ENCODE results near the gene HRH1. TPM values are rescaled to one million over a fixed set of nuclear protein-coding genes. Genes with fewer than 3 reads are reported as not detected.
"Not testable (repeated sequence)": the region's sequence is repeated elsewhere in the genome, so short reads cannot be mapped to it uniquely, and the experiment has no call there.

HRH1 gene
- total RNA-seq, 1 donor from 2014 or later, result 9.6 TPM

DNA sequence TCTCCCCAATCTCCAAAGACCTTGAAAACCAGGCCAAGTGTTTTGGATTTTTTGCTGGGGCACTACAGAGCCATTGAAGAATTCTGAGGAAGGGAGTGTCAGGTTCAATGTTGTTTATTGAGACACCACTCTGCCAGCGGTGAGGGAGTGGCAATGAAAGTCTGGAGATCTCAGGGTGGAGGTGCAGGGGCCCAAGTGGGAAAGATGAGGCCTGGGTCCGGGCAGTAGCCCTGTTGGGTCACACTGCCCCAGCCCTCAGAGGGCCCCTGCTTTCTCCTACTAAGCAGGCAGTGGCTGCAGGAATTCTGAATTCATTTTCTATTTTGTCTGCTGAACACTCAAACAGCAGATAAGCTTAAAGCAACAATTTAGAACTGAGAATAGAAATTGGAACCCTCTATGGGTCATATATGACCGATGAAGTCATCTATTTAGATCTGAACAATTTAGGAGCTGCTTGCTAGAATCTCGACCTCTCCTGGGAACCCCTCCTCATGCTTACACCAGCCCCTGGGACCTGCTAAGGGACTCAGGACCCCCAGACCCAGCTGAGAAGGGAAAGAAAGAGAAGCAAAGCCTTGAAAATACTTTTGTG, 17.9 kb downstream of the HRH1 start:
- no peak for DNase-seq

DNA sequence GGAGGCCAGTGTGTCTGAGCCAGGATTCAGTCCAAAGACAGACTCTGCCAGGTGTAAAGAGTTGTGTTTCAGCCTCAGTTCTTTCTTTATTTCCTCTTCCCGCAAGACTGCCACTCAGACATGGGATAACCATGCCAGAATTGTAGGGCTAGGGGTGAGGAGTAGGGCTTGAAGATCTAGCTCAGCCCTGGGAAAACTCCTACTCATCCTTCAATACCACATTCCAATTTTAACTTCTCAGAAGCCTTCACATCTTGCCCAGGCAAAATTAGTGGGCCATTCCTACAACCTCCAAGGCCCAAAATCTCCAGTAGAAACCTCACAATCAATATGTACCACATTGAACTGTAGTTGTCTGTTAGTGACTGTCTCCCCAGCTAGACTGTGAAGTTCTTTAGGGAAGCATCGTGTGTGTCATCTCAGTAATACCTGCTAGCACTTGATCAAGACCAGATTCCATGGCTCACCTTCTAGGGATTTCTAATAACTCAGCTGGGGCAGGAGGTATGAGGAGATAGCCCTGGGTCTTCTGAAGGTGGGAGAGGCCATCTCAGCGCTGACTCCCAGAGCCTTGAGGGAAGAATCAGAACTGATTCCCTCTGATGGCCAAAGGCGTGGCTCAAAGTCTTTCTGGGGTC, 19.7 kb downstream of the HRH1 start:
- DNase-seq, result no peak

DNA sequence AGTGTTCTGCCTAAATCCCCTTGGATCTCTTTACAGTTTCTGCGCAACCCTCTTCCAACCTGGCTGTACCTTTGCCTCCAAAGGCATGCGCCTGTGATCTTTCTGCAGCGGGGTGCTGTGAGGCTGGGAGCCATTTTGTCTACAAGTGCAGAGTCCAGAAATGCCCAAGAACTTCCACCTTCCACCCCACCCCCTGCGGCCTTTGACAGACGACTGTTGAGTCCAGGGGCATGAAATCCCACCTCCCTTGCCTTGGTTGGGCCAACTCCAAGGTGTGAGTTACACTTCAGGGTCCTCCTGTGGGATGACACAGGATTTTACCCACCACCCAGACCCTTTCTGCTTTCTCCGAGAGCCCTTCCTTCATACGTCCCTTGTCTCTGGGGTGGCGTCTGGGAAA, 24.1 kb downstream of the HRH1 start:
- DNase-seq, result no peak

DNA sequence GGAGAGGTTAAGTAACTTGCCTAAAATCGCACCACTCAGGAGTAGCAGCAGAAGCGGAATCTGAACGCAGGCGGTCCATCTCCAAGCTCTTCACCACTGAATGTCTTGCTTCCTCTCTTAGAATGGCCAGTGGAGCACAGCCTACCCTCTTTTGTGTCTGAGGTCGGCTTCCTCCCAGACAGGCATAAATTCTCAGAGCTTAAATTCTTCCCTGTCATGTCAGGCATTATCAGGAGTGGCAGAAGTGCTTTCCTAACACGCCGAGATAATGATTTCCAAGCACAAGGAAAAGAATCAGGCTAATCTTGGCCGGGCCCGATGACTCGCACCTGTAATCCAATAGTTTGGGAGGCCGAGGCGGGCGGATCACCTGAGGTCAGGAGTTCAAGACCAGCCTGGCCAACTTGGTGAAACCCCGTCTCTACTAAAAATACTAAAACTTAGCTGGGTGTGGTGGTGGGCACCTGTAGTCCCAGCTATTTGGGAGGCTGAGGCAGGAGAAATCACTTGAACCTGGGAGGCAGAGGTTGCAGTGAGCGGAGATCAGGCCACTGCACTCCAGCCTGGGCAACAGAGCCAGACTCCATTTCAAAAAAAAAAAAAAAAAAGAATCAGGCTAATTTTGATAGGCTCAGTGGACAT, 30.2 kb downstream of the HRH1 start:
- DNase-seq, result not testable (repeated sequence)

DNA sequence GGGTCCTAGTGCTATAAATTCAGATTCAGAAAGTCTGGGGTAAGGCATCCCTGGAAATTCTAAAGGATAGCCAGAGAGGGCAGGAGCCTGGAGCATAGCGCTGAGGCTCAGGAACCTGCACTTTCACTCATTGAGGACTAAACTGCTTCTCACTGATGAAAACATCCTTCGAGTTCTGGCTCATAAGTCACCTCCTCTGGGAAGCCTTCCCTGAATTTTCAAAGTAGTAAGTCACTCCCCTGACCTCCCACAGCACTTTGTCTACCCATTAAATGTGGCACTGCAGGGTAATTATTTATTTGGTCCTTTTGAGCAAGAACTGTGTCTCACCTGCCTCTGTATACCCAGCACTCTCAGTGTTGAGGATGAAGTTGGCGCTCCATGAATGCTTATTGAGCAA, 30.9 kb downstream of the HRH1 start:
- DNase-seq, result no peak

DNA sequence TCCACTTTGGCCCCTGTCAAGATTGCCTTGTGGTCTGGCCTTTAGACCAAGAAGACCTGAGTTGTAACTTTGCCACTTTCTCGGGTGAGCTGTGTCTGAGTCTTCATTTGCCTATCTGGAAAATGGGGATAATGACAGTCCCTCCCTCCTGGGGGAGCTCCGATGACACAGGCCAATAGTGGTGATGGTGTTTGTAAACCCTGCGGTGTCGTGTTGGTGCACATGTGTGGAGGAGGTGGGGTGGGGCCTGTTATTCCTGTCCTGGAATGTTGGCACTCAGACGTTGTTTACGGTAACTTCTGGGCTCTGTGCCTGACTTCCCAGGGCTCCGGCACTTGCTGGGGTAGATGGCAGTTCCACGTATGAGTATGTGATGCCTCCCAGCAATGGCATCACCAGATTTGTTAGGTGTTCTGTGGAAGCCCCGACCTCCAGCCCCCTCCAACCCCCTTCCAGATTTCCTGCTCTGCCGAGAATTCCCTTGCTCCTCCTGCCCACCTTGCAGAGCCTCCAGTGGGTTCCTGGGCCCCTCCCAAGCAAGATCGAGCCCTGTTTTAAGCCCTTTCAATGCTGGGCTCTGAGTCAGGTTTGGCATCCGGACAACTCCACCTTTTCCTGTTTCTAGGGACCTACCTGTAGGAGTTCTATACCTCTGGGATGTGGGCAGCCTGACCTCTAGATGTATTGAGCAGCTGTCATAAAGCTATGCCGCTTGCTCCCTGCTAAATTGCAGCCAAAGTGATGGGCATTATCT, 31.4 kb downstream of the HRH1 start:
- DNase-seq, result peak; percentile 85

DNA sequence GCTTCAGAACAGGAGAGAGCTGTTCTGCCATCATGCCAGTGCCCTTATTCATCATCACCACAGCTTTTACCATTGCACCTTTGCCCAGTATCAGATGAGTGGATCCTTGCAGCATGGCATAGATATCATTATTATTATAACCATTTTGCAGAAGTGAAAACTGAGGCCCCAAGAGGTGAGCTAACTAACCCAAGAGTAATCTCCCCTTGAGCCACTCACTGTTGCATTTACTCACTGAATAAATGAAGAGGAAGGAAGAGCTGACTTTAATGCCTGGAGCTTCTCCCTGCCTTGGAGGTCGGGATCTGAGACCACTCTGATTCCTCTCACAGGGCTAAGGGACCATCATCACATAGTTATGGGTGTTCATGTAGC, 32.0 kb downstream of the HRH1 start:
- DNase-seq, result no peak

DNA sequence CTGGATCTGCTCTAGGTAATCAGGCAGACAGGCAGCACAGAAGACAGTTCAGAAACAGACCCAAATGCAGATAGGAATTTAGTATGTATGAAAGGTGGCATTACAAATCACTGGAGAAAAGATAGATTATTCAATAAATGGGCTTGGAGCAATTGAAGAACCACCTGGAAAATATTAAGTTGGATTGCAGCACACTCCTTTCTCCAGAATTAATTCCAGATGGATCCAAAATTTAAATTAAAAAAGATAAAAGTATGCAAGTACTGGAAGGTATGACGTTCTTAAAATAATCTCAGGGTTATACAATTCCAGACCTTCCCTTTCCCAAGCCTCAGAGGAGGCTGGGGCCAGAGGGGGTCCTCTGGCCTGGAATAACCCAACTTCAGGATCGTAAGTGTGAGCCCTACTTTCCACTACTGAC, 32.5 kb downstream of the HRH1 start:
- DNase-seq, result peak; percentile 58

DNA sequence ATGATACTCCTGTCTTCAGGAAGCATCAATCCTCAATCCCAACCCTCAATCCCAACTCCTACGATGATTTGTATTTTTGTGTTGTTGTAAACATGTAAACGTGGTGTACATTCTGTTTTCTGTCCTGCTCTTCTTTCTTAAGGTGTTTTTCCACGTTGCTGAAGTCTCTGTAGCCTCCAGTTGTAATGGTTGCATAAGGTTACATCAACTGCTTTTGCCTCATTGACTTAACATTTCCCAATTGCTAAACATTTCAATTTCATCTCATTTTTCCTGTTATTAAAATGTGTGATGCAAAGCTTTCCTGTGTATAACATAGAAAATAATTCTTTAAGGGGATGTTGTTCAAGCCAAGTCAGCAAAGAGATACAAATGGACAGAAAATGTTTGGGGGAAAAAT, 33.4 kb downstream of the HRH1 start:
- DNase-seq, result no peak

DNA sequence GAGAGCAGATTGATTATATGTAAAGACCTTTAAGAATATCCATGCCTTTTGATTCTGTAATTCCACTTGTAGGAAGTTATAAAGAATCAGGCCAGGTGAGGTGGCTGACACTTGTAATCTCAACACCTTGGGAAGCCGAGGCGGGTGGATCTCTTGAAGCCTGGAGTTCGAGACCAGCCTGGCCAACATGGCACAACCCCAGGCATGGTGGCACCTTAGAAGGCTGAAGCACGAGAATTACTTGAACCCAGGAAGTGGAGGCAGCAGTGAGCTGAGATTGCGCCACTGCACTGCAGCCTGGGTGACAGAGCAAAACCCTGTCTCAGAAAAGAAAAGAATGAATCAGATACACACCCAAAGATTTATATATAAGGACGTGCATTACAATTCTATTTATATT, 33.9 kb downstream of the HRH1 start:
- DNase-seq, result no peak

DNA sequence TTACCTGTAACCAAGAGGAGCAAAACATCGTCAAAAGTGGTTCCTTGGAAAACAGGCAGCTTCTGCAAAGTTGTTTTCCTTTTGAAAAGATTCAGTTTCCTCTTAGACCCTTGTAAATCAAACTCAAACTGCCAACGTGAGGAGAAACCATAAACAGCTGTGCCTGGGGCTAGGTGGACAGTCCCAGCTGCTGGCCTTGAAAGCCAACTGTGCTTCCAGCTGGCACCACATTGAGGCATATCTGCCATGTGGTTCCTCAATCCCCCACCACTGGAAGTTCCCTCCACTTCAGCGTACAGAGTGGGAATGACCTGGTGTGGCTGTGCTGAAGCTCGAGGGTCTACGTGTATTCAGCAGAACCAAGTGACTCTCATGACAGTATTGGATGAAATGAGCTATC, 40.9 kb downstream of the HRH1 start:
- DNase-seq, result peak; percentile 86

DNA sequence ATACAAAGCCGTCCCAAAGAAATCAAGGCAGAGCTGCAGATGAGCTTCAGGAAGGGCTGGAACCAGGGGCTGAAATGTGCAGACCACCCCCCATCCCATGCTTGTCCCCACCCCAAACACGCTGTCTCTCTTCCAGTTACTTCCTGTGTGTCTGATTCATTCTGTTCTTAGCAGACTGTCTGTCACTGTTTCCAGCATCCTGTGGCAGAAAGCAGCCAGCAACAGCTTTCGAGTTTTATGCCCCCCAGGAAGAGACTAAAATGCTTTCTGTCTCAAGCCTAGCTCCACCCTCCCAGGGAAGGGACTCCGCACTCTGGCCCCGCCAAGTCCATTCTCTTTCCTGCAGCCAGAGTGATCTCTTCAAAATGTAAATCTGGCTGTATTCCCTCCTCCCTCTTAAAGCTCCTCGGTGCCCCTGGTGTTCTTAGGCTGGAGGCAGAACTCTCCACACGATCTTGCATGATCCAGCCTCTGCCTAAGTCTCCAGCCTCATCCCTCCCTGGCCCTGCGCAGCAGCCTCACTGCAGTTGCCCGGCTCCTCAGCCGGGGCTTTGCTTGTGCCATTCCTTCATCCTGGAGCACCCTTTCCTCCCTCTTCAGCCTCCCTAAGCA, 41.5 kb downstream of the HRH1 start:
- DNase-seq, result peak; percentile 37

DNA sequence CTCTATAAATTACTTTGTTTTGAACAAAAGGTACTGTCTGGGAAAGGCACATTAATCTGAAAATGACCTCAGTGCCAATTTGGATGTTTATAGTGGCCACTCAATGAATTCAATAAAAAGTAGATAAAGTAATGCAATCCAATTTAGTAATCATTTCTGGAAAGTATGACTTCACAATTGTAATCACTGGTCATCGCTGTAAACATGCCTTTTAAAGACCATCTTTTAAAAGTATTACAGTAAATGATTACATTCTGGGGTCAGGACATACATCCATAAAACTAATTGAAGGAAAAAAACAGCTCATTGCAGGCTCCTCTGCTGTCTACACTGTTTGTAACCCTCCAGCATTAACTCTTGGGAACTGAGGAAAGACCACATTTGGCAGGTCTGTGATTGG, 43.2 kb downstream of the HRH1 start:
- DNase-seq, result no peak

DNA sequence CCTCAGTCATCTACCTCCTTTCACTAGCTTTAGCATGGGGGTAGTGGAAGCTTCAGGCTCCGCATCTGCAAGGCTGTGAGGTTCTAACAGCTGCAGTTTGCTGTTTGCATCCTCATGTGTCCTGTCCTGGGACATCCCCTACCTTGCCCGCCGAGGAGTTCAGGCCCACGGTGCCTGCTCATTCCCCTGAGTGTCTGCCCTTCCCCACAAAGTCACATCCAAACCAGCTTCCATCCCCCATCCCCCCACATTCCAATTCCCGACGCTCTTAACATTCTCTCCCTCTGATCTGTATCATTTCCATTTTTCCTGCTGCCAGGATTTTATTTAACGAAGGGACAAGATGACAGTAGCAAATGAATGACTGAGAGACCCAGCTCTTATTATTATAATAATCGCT, 43.8 kb downstream of the HRH1 start:
- DNase-seq, result no peak

DNA sequence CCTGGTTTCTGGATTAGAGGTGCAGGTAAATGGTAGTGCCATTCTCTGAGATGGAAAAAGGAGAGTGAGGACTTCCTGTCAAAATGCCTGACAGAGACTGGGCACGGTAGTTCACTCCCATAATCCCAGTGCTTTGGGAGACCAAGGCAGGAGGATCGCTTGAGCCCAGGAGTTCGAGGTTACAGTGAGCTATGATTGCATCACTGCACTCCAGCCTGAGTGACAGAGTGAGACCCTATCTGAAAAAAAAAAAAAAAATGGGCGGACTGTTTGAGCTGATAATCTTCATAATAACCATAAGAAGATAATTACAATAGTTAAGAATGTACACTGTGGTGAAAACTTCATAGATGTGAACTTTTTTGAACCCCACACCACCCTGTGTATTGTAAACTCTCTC, 44.2 kb downstream of the HRH1 start:
- DNase-seq, result no peak

DNA sequence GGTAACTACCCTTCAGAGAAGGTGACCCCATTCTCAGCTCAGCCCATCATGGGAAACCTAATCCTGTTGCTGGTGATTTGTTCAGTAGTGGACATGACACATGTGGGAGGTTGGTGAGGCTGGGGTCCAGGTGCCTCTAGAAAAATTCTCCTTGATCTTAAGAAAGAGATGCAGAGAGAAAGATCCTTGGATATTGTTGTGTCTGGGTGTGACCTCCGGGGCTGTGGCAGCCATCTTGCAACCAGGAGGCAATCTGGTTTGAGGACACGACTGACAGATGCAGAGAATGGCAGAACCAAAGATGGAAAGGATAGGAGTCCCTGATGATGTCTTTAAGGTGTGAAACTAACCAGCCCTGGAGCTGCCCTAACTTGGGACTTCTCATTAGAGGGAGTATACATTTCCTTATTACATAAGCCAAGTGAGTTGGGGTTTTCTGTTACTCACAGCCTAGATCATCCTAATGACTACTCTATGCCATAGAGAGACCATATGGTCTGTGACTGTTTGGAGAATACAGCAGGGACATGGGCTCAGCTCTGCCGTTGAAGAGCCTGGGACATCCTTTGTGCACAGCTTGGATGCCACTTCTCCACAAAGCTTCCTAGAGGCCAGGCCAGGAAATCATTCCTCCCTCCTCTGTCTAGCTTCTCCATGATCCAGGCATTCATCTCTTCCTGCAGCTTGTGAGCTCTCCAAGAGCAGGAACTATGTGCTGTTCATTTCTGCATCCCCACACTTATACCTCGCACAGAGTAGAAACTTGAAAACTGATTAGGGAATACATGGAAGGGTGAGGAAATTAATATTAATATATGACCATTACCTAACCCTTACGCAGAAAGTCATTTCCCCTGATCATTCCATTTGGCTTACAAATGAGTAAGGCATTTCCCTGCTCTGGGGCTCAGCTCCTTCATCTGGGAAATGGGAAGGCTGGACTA, 45.9 kb downstream of the HRH1 start:
- no peak for DNase-seq

DNA sequence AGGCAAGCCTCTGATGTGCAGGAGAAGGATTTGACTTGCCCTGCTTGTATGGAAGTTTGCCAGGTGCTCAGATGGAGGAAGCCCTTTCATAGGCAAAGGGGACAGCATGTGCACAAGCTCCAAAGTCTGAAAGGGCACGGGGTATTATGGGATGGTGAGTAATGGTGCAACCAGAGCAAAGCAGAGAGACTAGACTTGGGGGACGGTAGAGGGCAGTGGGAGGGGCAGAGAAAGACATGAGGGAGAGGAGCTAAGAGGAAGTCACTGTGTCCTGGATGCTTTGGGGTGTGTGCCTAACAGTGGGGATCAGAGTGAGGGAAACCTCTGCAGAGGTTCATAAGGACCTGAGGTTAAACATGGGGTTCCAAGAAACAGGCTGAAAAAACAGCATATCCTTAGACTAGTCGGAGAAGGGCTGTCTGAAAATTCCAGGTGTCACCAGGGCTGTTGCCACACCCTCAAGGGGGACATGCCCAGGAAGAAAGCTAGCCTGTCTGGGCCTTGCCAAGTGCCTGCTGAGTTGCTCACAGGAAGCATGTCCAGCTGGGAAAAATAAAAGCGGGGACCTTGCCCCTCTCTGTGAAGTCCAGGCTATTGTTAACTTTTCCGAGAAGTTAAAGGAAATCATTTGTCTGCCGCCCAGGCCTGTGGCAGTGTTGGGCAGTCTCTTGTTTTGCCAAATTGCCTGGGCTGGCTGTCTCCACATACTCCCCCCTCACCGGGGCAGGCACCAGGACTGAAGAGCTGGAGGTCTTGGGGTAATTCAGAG, 47.1 kb downstream of the HRH1 start:
- peak; percentile 20 for DNase-seq

DNA sequence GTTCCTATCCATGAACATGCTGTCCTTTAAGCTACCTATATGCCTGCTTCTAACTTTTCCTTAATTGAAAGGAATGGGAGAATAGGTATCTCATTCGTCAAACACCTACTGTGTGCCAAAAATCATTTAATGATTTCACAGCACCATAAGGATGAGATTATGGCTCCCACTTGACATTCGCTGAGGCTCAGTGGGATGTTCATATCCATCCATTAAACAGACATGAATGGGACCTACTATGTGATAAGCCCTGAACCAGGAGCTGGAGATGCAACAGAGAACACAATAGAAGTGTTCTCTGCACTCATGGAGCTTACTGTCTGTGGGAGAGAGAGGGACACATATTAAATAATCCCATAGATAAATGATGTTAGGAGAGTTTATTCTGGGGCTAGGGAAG, 49.7 kb downstream of the HRH1 start:
- no peak for DNase-seq

DNA sequence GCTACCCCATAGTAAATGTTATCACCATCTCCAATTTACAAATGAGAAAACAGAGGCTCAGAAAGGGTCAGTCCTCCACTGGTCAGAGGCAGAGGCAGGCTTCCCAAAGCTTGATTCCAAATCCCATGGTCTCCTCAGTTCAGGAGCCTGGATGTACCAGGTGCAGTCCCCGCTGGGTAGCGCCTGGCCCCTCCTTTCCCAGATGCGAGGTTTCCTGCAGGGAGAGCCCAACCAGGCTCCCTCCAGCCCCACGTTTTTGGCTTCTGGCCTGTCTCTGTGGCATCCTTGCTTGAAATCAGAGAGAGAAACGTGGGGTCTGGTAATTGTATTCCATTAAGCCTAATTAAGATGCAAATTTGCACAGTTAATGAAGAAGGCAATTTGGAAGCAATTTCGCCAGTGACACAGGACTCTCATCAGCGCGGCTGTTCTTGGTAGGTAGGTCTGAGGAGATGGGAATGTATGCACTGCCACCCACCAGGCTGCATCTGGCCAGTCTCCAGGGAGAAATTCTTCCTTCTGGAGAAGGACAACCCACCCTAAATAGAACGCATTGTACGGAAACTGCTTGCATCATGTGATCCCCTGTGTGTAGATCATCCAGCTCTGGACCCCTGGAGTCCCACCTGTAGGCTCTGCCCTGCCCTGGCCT, 50.5 kb downstream of the HRH1 start:
- no peak for DNase-seq

DNA sequence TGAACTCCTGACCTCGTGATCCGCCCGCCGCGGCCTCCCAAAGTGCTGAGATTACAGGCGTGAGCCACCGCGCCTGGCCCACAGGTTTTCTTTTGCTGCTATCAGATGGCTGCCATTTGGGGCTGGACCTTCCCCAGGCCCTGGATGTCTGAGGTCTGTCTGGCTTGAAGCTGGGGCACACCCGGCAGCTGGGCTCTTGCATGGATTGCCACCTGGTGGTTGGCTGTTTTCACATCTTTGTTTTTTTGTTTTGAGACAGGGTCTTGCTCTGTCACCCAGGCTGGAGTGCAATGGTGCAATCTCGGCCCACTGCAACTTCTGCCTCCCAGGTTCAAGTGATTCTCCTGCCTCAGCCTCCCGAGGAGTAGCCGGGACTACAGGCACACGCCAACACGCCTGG, 51.6 kb downstream of the HRH1 start:
- peak; percentile 36 for DNase-seq

All from tongue (tissue), 2 donors.